Bronchial epithelial cell (primary cell): ENCODE measurements around the gene RALGPS1. TPM values are rescaled to one million over a fixed set of nuclear protein-coding genes. Genes with fewer than 3 reads are reported as not detected.
A peak's percentile ranks its signal among the peaks of the same experiment; 100 is the strongest.

Source experiments
- DNase-seq: peaks from one replicate; pipeline ENCODE4 v3.0.0-alpha.2; 2010; ENCODE audit warnings: low read depth
- FAIRE-seq: peaks from 2 replicates; lab custom pipeline; 2011; peaks lifted over from hg19 to GRCh38; lab: Jason Lieb, UNC
- H3K27me3 ChIP-seq: 2 replicates; pipeline ENCODE4 v1.5.1; 2011; ENCODE audit warnings: low read length; ENCODE audit not compliant: control insufficient read depth, insufficient read depth
- H3K36me3 ChIP-seq: 2 replicates; pipeline ENCODE4 v1.5.1; 2011; ENCODE audit warnings: low read length; ENCODE audit not compliant: control insufficient read depth, insufficient read depth
- H3K4me3 ChIP-seq: 2 replicates; pipeline ENCODE4 v1.5.1; 2011; ENCODE audit warnings: mild to moderate bottlenecking, low read depth, low read length, control low read depth
- CTCF ChIP-seq: IDR thresholded peaks from 2 replicates; pipeline ENCODE4 v1.5.1; 2011; ENCODE audit warnings: mild to moderate bottlenecking, moderate library complexity, low read length, control low read depth, inconsistent platforms; ENCODE audit not compliant: insufficient read depth, severe bottlenecking
- total RNA-seq: library from RNA; depleted of rRNA; stranded (reverse); fragments of >200 nt; gene quantifications from 2 replicates; pipeline ENCODE4 v1.2.1, GENCODE V29; 2014

The RALGPS1 gene
- total RNA-seq, 1 donor from 2014 or later, result 3.2 TPM

GRCh38 chr9:127131871-127132270 is 217.3 kb downstream of the RALGPS1 start:
- Histone ChIP-seq H3K27me3 (peaks cover 2% of the 10 kb centered on the region), H3K4me3 (no peak overlapping the region), H3K36me3 (no peaks in the 10 kb centered on the region)
- FAIRE-seq (peak; percentile 28), DNase-seq (peak; percentile 66)
- TF ChIP-seq CTCF, result no peak

- Histone ChIP-seq H3K27me3 (peaks cover 2% of the 10 kb centered on the region), H3K36me3 (no peaks in the 10 kb centered on the region), H3K4me3 (no peak overlapping the region)
- DNase-seq (no peak), FAIRE-seq (peak; percentile 95)
- TF ChIP-seq CTCF, result no peak
Measured at GRCh38 chr9:127132375-127132774, 217.8 kb downstream of the RALGPS1 start.

- DNase-seq, result no peak
- no peak overlapping the region for H3K4me3 ChIP-seq
- no peak for FAIRE-seq
- H3K27me3 ChIP-seq, result peaks cover 2% of the 10 kb centered on the region
- H3K36me3 ChIP-seq, result no peaks in the 10 kb centered on the region
- TF ChIP-seq CTCF, result no peak
Measured at GRCh38 chr9:127132921-127133647, 218.5 kb downstream of the RALGPS1 start.

GRCh38 chr9:127133739-127134167 is 219.2 kb downstream of the RALGPS1 start:
- Histone ChIP-seq H3K27me3 (peaks cover 5% of the 10 kb centered on the region), H3K4me3 (no peak overlapping the region), H3K36me3 (no peaks in the 10 kb centered on the region)
- FAIRE-seq, result no peak
- DNase-seq, result peak; percentile 49
- TF ChIP-seq CTCF, result no peak

GRCh38 chr9:127135056-127135745 is 220.6 kb downstream of the RALGPS1 start:
- Histone ChIP-seq H3K27me3 (peaks cover 5% of the 10 kb centered on the region), H3K4me3 (no peak overlapping the region), H3K36me3 (no peaks in the 10 kb centered on the region)
- TF ChIP-seq CTCF, result no peak
- FAIRE-seq (no peak), DNase-seq (no peak)
